ENCODE data around the gene CX3CL1. TPM values are rescaled to one million over a fixed set of nuclear protein-coding genes. Genes with fewer than 3 reads are reported as not detected.

Gene CX3CL1
- total and polyA plus RNA-seq, 4 donors, result 17.5 to 62.5 (median 46.5) TPM

GRCh38 chr16:57349212-57350031, 22.9 kb upstream of the CX3CL1 start:
- no peaks in the 10 kb centered on the region for H3K9me3 ChIP-seq (ENCODE audit: control insufficient read depth, low read length)
- intact Hi-C loops (cut with DNase I), result no loop called here
- no peak for DNase-seq
- no peaks in the 10 kb centered on the region for H3K36me3 ChIP-seq (ENCODE audit: control insufficient read depth in 1 of 2, insufficient read depth in 2 of 2, low read length in 1 of 2)
- WGBS, 2 donors, result 64 to 74% methylated on average over 14 of the region's 14 CpGs
- no peaks in the 10 kb centered on the region for H3K4me1 ChIP-seq (ENCODE audit: control insufficient read depth in 1 of 2, insufficient read depth in 2 of 2, low read length in 2 of 2)
- no peak overlapping the region for H3K4me3 ChIP-seq (ENCODE audit: low read length in 2 of 2)
- no peak for ATAC-seq (ENCODE audit: low FRiP score)
- H3K27me3 ChIP-seq (ENCODE audit: control insufficient read depth in 1 of 2, insufficient read depth in 2 of 2, low read length in 1 of 2), result no peaks in the 10 kb centered on the region
- H3K27ac ChIP-seq (ENCODE audit: low read depth in 1 of 2, low read length in 2 of 2), result no peak overlapping the region

- no peaks in the 10 kb centered on the region for H3K9me3 ChIP-seq (ENCODE audit: control insufficient read depth, low read length)
- no peak for DNase-seq
- intact Hi-C loops (cut with DNase I), result no loop called here
- no peaks in the 10 kb centered on the region for H3K4me1 ChIP-seq (ENCODE audit: control insufficient read depth in 1 of 2, insufficient read depth in 2 of 2, low read length in 2 of 2)
- WGBS, 2 donors, result 87 to 90% methylated on average over 6 of the region's 6 CpGs
- ATAC-seq (ENCODE audit: low FRiP score), result no peak
- no peaks in the 10 kb centered on the region for H3K36me3 ChIP-seq (ENCODE audit: control insufficient read depth in 1 of 2, insufficient read depth in 2 of 2, low read length in 1 of 2)
- H3K4me3 ChIP-seq (ENCODE audit: low read length in 2 of 2), result no peak overlapping the region
- H3K27me3 ChIP-seq (ENCODE audit: control insufficient read depth in 1 of 2, insufficient read depth in 2 of 2, low read length in 1 of 2), result no peaks in the 10 kb centered on the region
- H3K27ac ChIP-seq (ENCODE audit: low read depth in 1 of 2, low read length in 2 of 2), result no peak overlapping the region
These were observed 19.6 kb upstream of the CX3CL1 start for GRCh38 chr16:57352636-57353047.

DNA sequence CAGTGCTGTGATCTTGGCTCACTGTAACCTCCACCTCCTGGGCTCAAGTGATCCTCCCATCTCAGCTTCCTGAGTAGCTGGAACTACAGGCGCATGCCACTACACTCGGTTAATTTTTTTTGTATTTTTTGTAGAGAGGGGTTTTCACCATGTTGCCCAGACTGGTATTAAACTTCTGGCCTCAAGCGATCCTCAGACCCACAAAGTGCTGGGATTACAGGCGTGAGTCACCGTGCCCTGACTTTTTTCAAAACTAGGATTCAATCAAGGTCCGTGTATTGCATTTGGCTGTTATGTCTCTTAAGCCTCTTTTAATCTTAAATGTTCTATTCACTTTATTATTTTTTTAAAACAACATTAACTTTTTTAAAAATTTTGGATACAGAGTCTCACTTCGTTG, 18.0 kb upstream of the CX3CL1 start:
- no peaks in the 10 kb centered on the region for H3K36me3 ChIP-seq (ENCODE audit: control insufficient read depth in 1 of 2, insufficient read depth in 2 of 2, low read length in 1 of 2)
- no peak overlapping the region for H3K4me3 ChIP-seq (ENCODE audit: low read length in 2 of 2)
- no peaks in the 10 kb centered on the region for H3K4me1 ChIP-seq (ENCODE audit: control insufficient read depth in 1 of 2, insufficient read depth in 2 of 2, low read length in 2 of 2)
- no peak overlapping the region for H3K27ac ChIP-seq (ENCODE audit: low read depth in 1 of 2, low read length in 2 of 2)
- 40 to 56% methylated on average over 7 of the region's 7 CpGs for WGBS, 2 donors
- ATAC-seq (ENCODE audit: low FRiP score) (no peak), DNase-seq (no peak)
- intact Hi-C loops (cut with DNase I), result no loop called here
- H3K27me3 ChIP-seq (ENCODE audit: control insufficient read depth in 1 of 2, insufficient read depth in 2 of 2, low read length in 1 of 2), result no peaks in the 10 kb centered on the region
- no peaks in the 10 kb centered on the region for H3K9me3 ChIP-seq (ENCODE audit: control insufficient read depth, low read length)

GRCh38 chr16:57355898-57356414, 16.3 kb upstream of the CX3CL1 start:
- intact Hi-C loops (cut with DNase I), result no loop called here
- WGBS, 2 donors, result 94 to 95% methylated on average over 5 of the region's 5 CpGs
- Histone ChIP-seq H3K27ac (ENCODE audit: low read depth in 1 of 2, low read length in 2 of 2) (no peak overlapping the region), H3K9me3 (ENCODE audit: control insufficient read depth, low read length) (no peaks in the 10 kb centered on the region), H3K4me3 (ENCODE audit: low read length in 2 of 2) (no peak overlapping the region), H3K27me3 (ENCODE audit: control insufficient read depth in 1 of 2, insufficient read depth in 2 of 2, low read length in 1 of 2) (no peaks in the 10 kb centered on the region), H3K4me1 (ENCODE audit: control insufficient read depth in 1 of 2, insufficient read depth in 2 of 2, low read length in 2 of 2) (no peaks in the 10 kb centered on the region), H3K36me3 (ENCODE audit: control insufficient read depth in 1 of 2, insufficient read depth in 2 of 2, low read length in 1 of 2) (no peaks in the 10 kb centered on the region)
- DNase-seq (no peak), ATAC-seq (ENCODE audit: low FRiP score) (no peak)

GRCh38 chr16:57356547-57356946, 15.7 kb upstream of the CX3CL1 start:
- intact Hi-C loops (cut with DNase I), result no loop called here
- no peak for DNase-seq
- H3K4me3 ChIP-seq (ENCODE audit: low read length in 2 of 2), result no peak overlapping the region
- H3K36me3 ChIP-seq (ENCODE audit: control insufficient read depth in 1 of 2, insufficient read depth in 2 of 2, low read length in 1 of 2), result no peaks in the 10 kb centered on the region
- 88 to 94% methylated on average over 4 of the region's 4 CpGs for WGBS, 2 donors
- no peaks in the 10 kb centered on the region for H3K27me3 ChIP-seq (ENCODE audit: control insufficient read depth in 1 of 2, insufficient read depth in 2 of 2, low read length in 1 of 2)
- no peak for ATAC-seq (ENCODE audit: low FRiP score)
- H3K27ac ChIP-seq (ENCODE audit: low read depth in 1 of 2, low read length in 2 of 2), result no peak overlapping the region
- no peaks in the 10 kb centered on the region for H3K9me3 ChIP-seq (ENCODE audit: control insufficient read depth, low read length)
- H3K4me1 ChIP-seq (ENCODE audit: control insufficient read depth in 1 of 2, insufficient read depth in 2 of 2, low read length in 2 of 2), result no peaks in the 10 kb centered on the region

DNA sequence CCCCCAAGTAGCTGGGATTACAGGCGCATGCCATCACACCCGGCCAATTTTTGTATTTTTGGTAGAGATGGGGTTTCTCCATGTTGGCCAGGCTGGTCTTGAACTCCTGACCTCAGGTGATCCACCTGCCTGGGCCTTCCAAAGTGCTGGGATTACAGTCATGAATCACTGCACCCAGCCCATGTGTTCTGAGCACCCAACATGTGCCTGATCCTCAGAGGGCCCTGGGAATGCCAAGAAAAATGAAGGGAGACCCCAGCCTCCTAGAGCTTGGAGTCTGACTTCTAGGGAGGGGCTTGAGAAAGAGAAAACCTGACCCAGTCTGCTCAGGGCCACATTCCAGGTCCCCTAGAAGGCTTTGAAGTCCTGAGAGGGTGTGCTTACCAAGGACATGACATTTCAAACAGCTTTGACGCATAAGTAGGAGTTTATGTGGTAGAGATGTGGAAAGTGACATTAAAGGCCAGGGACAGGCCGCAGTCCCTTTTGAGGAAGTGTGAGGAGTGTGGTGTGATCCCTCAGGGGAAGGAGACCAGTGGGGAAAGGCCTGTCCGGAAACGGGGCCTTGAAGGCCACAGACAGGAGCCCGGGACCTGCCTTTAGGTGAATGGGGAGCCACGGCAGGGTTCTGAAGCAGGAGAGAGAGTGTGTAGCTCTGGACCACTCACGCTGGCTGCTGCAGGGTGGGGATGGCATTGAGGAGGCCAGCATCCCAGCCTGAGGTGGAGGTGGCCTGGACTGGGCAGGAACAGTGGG, 14.8 kb upstream of the CX3CL1 start:
- H3K36me3 ChIP-seq (ENCODE audit: control insufficient read depth in 1 of 2, insufficient read depth in 2 of 2, low read length in 1 of 2), result no peaks in the 10 kb centered on the region
- ATAC-seq (ENCODE audit: low FRiP score) (no peak), DNase-seq (no peak)
- H3K27ac ChIP-seq (ENCODE audit: low read depth in 1 of 2, low read length in 2 of 2), result no peak overlapping the region
- H3K27me3 ChIP-seq (ENCODE audit: control insufficient read depth in 1 of 2, insufficient read depth in 2 of 2, low read length in 1 of 2), result no peaks in the 10 kb centered on the region
- no peaks in the 10 kb centered on the region for H3K9me3 ChIP-seq (ENCODE audit: control insufficient read depth, low read length)
- intact Hi-C loops (cut with DNase I), result no loop called here
- no peak overlapping the region for H3K4me3 ChIP-seq (ENCODE audit: low read length in 2 of 2)
- H3K4me1 ChIP-seq (ENCODE audit: control insufficient read depth in 1 of 2, insufficient read depth in 2 of 2, low read length in 2 of 2), result no peaks in the 10 kb centered on the region
- 89 to 91% methylated on average over 9 of the region's 9 CpGs for WGBS, 2 donors

- intact Hi-C loops (cut with DNase I), result no loop called here
- no peaks in the 10 kb centered on the region for H3K4me1 ChIP-seq (ENCODE audit: control insufficient read depth in 1 of 2, insufficient read depth in 2 of 2, low read length in 2 of 2)
- ATAC-seq (ENCODE audit: low FRiP score) (no peak), DNase-seq (no peak)
- H3K27ac ChIP-seq (ENCODE audit: low read depth in 1 of 2, low read length in 2 of 2), result no peak overlapping the region
- H3K4me3 ChIP-seq (ENCODE audit: low read length in 2 of 2), result no peak overlapping the region
- no peaks in the 10 kb centered on the region for H3K9me3 ChIP-seq (ENCODE audit: control insufficient read depth, low read length)
- H3K36me3 ChIP-seq (ENCODE audit: control insufficient read depth in 1 of 2, insufficient read depth in 2 of 2, low read length in 1 of 2), result no peaks in the 10 kb centered on the region
- WGBS, 2 donors, result 88 to 89% methylated on average over 7 of the region's 7 CpGs
- no peaks in the 10 kb centered on the region for H3K27me3 ChIP-seq (ENCODE audit: control insufficient read depth in 1 of 2, insufficient read depth in 2 of 2, low read length in 1 of 2)
These were observed 14.2 kb upstream of the CX3CL1 start for GRCh38 chr16:57358086-57358420.

DNA sequence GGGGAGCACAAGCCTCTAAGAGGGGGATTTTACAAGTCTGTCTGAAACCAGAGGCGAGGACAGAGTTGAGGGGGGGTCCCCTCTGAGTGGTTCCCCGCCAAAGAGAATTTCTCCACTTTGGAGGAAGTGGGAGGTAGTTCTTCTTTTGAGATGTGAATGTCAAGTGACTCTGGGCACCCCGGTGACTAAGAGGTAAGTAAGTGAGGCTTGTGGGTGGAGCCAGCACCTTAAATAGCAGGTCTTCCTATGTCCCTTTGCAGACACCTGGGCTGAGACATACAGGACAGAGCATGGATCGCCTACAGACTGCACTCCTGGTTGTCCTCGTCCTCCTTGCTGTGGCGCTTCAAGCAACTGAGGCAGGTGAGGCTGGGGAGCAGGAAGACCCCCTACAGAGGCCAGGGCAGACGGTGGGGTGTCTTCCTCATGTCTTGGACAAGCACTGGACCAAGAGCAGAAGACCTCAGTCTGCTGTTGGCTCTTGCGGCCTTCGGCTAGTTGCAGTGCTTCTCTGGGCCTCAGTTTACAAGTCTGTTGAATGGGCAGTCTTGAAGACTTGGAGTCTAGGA, 13.7 kb upstream of the CX3CL1 start, which contains the start of gene CCL22:
Gene CCL22 (plus strand): TSS at position 257 of the 569 bp plus-strand sequence. CDS start 34 bp downstream, at position 291.
- intact Hi-C loops (cut with DNase I), result no loop called here
- H3K4me1 ChIP-seq (ENCODE audit: control insufficient read depth in 1 of 2, insufficient read depth in 2 of 2, low read length in 2 of 2), result no peaks in the 10 kb centered on the region
- H3K9me3 ChIP-seq (ENCODE audit: control insufficient read depth, low read length), result no peaks in the 10 kb centered on the region
- H3K36me3 ChIP-seq (ENCODE audit: control insufficient read depth in 1 of 2, insufficient read depth in 2 of 2, low read length in 1 of 2), result no peaks in the 10 kb centered on the region
- H3K27ac ChIP-seq (ENCODE audit: low read depth in 1 of 2, low read length in 2 of 2), result no peak within 1 kb of the TSS
- no peaks in the 10 kb centered on the region for H3K27me3 ChIP-seq (ENCODE audit: control insufficient read depth in 1 of 2, insufficient read depth in 2 of 2, low read length in 1 of 2)
- no peak for DNase-seq
- 93 to 95% methylated on average over 9 of the region's 9 CpGs for WGBS, 2 donors
- ATAC-seq (ENCODE audit: low FRiP score), result no peak
- H3K4me3 ChIP-seq (ENCODE audit: low read length in 2 of 2), result no peak within 1 kb of the TSS
